ENCODE measurements around the gene TRPV5. TPM values are rescaled to one million over a fixed set of nuclear protein-coding genes. Genes with fewer than 3 reads are reported as not detected.
A peak's percentile ranks its signal among the peaks of the same experiment; 100 is the strongest.

The TRPV5 gene
- total and polyA plus RNA-seq, 8 donors, result not detected

- Histone ChIP-seq H3K27me3 (no peaks in the 10 kb centered on the region), H3K4me3 (no peak within 1 kb of the TSS), H3K36me3 (no peaks in the 10 kb centered on the region), H3K4me1 (no peaks in the 10 kb centered on the region), H3K9me3 (no peaks in the 10 kb centered on the region), H3K27ac (no peak within 1 kb of the TSS)
- intact Hi-C loops (cut with DNase I; ENCODE audit: low total_unique reads), result no loop called here
- DNase-seq, result peak; percentile 32 to 50
- TF ChIP-seq POLR2A (IDR thresholded peaks at IDR 0.05) (no peak), POLR2AphosphoS5 (IDR thresholded peaks at IDR 0.05) (no peak), EP300 (IDR thresholded peaks at IDR 0.05) (no peak), CTCF (IDR thresholded peaks at IDR 0.05) (peak in 4 of 7 experiments; percentile 25 to 39 (median 32))
- 52 to 64% (median 57%) methylated on average over 10 of the region's 10 CpGs for WGBS, 5 donors
Observed at GRCh38 chr7:142939226-142939910, 5.8 kb upstream of the TRPV5 start, which contains the start of gene LLCFC1. TSS of gene LLCFC1 (plus strand) at chr7:142939484. CDS start at chr7:142939622, 138 bp downstream.

- H3K4me3 ChIP-seq, result no peak overlapping the region
- no peaks in the 10 kb centered on the region for H3K36me3 ChIP-seq
- H3K27me3 ChIP-seq, result no peaks in the 10 kb centered on the region
- no peak for DNase-seq
- intact Hi-C loops (cut with DNase I; ENCODE audit: low total_unique reads), result no loop called here
- 85 to 97% (median 94%) methylated on average over 4 of the region's 4 CpGs for WGBS, 5 donors
- no peaks in the 10 kb centered on the region for H3K9me3 ChIP-seq
- no peak for TF ChIP-seq CTCF (IDR thresholded peaks at IDR 0.05)
- no peak for TF ChIP-seq POLR2AphosphoS5 (IDR thresholded peaks at IDR 0.05)
- no peak for TF ChIP-seq EP300 (IDR thresholded peaks at IDR 0.05)
- no peak for TF ChIP-seq POLR2A (IDR thresholded peaks at IDR 0.05)
- no peak overlapping the region for H3K27ac ChIP-seq
- no peaks in the 10 kb centered on the region for H3K4me1 ChIP-seq
Observed at GRCh38 chr7:142938611-142939010, 5.1 kb upstream of the TRPV5 start.

GRCh38 chr7:142935941-142936565 lies 2.5 kb upstream of the TRPV5 start:
- intact Hi-C loops (cut with DNase I; ENCODE audit: low total_unique reads), result no loop called here
- TF ChIP-seq POLR2A (IDR thresholded peaks at IDR 0.05) (no peak), EP300 (IDR thresholded peaks at IDR 0.05) (no peak), POLR2AphosphoS5 (IDR thresholded peaks at IDR 0.05) (no peak), CTCF (IDR thresholded peaks at IDR 0.05) (no peak)
- Histone ChIP-seq H3K27ac (no peak overlapping the region), H3K4me1 (no peaks in the 10 kb centered on the region), H3K9me3 (no peaks in the 10 kb centered on the region), H3K4me3 (no peak overlapping the region), H3K27me3 (no peaks in the 10 kb centered on the region), H3K36me3 (no peaks in the 10 kb centered on the region)
- WGBS, 5 donors, result 74 to 86% (median 84%) methylated on average over 10 to 12 of the region's 12 CpGs
- DNase-seq, result no peak

GRCh38 chr7:142934056-142934455 lies 510 bp upstream of the TRPV5 start:
- WGBS, 5 donors, result 76 to 89% (median 85%) methylated on average over 12 of the region's 12 CpGs
- Histone ChIP-seq H3K4me1 (no peaks in the 10 kb centered on the region), H3K27ac (no peak overlapping the region), H3K36me3 (no peaks in the 10 kb centered on the region), H3K9me3 (no peaks in the 10 kb centered on the region), H3K27me3 (no peaks in the 10 kb centered on the region), H3K4me3 (no peak overlapping the region)
- no peak for TF ChIP-seq CTCF (IDR thresholded peaks at IDR 0.05)
- no peak for TF ChIP-seq POLR2AphosphoS5 (IDR thresholded peaks at IDR 0.05)
- no peak for TF ChIP-seq EP300 (IDR thresholded peaks at IDR 0.05)
- TF ChIP-seq POLR2A (IDR thresholded peaks at IDR 0.05), result no peak
- intact Hi-C loops (cut with DNase I; ENCODE audit: low total_unique reads), result no loop called here
- no peak for DNase-seq
